ENCODE data around the gene KIRREL1. TPM values are rescaled to one million over a fixed set of nuclear protein-coding genes. Genes with fewer than 3 reads are reported as not detected.
"Not testable (repeated sequence)": the region's sequence is repeated elsewhere in the genome, so short reads cannot be mapped to it uniquely, and the experiment has no call there.

KIRREL1 gene
- total RNA-seq, 1 donor from 2014 or later, result 41.8 TPM

- DNase-seq (ENCODE audit: low read depth), result not testable (repeated sequence)
Measured at GRCh38 chr1:158128531-158128930, 135.1 kb downstream of the KIRREL1 start.

DNA sequence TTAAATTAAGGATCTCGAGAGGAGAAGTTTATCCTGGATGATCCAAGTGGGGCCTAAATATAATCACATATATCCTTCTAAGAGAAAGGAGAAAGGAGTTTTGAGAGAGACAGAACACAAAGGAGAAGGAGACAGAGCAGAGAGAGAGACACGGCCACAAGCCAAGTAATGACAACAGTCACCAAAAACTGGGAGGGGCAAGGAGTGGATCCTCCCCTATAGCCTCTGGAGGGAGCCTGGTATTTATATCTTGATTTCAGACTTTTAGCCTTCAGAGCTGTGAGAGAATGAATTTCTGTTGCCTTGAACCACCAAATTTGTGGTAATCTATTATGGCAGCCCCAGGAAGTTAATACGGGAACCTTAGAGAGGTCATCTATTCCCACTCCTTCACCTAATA is 137.8 kb downstream of the KIRREL1 start:
- no peak for DNase-seq (ENCODE audit: low read depth)

- peak; percentile 41 for DNase-seq (ENCODE audit: low read depth)
Measured at GRCh38 chr1:158140764-158141192, 147.3 kb downstream of the KIRREL1 start.

DNA sequence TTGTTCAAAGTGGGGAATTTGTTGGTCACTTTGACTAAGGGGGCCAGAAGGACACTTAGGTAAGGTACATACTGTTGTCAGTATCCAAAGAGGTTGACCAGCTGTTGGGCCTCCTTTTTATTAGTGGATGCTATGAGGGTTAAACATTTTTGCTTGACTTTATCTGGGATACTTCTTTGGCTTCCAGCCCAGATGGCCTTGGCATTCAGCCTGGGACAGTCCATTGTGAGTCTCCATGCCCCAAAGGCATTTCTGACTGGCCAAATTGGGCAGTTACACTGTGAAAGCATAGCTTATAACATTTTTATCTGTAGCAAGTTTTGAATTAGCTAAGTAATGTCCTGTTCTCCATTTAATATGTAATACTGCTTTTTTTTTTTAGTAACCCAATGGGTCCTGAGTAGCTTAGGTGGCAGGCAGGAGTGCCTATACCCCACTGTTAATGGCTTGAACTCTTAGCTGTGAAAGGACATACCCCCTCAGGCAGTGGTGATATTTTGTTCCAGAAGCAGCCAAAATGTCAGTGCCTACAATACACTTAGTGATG is 151.8 kb downstream of the KIRREL1 start:
- DNase-seq (ENCODE audit: low read depth), result peak; percentile 82

DNA sequence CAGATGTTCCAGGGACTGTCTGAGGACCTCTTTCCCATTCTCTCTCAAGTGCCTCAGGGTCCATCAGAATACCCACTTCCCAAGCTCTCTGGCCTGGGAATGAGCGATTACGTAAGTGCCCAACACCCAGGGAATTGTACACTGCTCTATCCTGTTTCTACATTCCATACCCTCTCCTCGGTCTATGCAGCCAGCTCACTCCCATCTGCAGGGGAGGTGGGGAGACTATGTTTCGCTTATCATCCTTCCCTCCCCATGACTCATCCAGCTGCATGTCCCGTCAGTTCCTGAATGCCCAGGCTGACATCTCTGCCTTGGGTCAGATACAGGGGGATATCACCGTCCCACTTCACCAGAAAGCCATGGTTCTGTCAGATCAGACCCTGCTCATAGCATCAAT is 152.7 kb downstream of the KIRREL1 start:
- DNase-seq (ENCODE audit: low read depth), result no peak

DNA sequence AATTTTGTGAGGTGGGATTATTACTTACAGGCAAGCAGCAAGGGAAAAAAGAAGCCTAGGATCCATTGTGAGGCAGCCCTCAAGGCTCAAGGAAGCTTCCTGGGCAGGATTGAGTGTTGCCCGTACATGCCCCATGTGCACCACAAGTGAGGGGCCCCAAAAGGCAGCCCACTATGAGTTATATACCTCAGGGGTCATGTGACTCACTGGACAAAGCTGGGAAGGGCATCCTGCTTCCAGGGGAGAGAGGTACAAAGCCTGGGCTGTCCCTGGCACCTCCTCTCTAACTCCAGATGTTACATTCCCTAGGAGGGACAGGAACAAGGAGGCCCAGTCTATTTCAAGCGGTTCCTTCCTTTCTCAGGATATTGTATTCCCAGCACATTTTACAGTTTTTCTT is 153.3 kb downstream of the KIRREL1 start:
- DNase-seq (ENCODE audit: low read depth), result no peak

- DNase-seq (ENCODE audit: low read depth), result no peak
Measured at GRCh38 chr1:158147401-158147800, 154.0 kb downstream of the KIRREL1 start.

DNA sequence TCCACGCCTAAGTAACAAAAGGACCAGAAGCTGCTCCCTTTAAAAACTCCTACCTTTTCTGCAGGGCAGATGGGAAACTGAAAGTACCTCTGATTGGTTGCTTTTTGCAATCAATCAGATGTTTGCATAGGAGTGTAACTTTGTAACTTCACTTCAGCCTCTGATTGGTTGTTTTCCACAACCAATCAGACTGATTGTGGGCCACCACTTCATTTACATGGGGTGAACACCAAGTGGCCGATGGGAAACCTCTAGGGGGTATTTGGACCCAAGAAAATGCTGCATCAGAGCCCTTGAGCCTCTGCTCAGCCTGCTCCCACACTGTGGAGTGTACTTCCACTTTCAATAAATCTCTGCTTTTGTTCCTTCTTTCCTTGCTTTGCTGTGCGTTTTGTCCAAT is 154.4 kb downstream of the KIRREL1 start:
- no peak for DNase-seq (ENCODE audit: low read depth)

DNA sequence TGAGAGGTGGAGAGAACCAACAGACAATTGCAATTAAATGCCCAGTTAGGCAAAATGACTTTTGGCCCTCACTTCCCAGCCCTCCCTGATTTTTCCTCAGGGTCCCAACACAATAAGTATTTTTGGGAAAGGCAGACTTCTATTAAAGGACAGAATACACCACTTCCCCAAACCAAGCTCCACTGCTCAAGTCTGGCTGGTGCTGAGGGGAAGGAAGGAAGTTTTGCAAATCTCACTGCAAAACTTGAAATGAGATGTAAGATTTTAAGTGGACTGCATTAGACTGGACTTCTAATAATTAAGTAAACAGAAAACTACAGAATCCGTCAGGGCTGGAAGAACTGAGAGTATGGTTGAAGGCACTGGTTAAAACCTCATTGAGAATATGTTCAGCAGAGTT is 155.0 kb downstream of the KIRREL1 start:
- no peak for DNase-seq (ENCODE audit: low read depth)

DNA sequence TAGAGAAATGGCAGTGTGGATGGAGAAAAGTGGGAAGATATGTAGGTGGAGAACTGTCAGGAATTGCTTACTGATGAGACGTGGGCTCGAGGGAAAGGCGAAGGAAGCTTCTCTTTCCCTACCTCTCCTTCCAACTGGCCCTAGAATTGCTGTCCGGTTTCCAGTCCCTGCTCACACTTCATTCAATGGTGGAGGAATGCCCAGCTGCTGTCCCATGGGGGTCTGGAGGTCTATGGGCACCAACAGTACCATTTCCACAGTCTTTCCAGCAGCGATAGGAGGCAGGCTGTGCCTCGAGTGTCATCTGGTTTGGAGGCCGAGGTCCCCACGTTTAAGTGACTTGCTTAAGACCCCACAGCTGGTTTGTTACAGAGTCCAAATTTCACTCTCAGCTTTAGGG is 155.7 kb downstream of the KIRREL1 start:
- no peak for DNase-seq (ENCODE audit: low read depth)

Other genes with a start within 250 kb of the KIRREL1 start
- gene FCRL2, start 216.5 kb upstream of the KIRREL1 start, total RNA-seq, result not detected in 2 replicates
- gene FCRL1, start 173.5 kb upstream of the KIRREL1 start, total RNA-seq, result not detected in 2 replicates
- not detected in 2 replicates for gene CD5L, start 151.8 kb upstream of the KIRREL1 start, total RNA-seq
- 0.08 TPM in 1 of 2 replicates, not detected in the other for gene CD1D, start 187.2 kb downstream of the KIRREL1 start, total RNA-seq